Measurements from ENCODE around the gene SLC35F3.

The SLC35F3 gene

GRCh38 chr1:234309243-234309597 lies 404.7 kb downstream of the SLC35F3 start:
- POLR2A ChIA-PET = no interaction called here
- no peak for DNase-seq (ENCODE audit: low read depth, low spot score)
- CTCF ChIA-PET = interaction anchor here (1.1 to 5.2 kb wide), 13 partner anchors 9 to 784 kb away, joined by 4 to 48 read pairs (median 7); no protein-coding TSS in a partner anchor
- H3K4me3 ChIP-seq (ENCODE audit: low read depth, low read length) = no peak overlapping the region
- TF ChIP-seq CTCF (IDR thresholded peaks at IDR 0.05; ENCODE audit: insufficient read depth, low read length, missing control alignments) = no peak

DNA sequence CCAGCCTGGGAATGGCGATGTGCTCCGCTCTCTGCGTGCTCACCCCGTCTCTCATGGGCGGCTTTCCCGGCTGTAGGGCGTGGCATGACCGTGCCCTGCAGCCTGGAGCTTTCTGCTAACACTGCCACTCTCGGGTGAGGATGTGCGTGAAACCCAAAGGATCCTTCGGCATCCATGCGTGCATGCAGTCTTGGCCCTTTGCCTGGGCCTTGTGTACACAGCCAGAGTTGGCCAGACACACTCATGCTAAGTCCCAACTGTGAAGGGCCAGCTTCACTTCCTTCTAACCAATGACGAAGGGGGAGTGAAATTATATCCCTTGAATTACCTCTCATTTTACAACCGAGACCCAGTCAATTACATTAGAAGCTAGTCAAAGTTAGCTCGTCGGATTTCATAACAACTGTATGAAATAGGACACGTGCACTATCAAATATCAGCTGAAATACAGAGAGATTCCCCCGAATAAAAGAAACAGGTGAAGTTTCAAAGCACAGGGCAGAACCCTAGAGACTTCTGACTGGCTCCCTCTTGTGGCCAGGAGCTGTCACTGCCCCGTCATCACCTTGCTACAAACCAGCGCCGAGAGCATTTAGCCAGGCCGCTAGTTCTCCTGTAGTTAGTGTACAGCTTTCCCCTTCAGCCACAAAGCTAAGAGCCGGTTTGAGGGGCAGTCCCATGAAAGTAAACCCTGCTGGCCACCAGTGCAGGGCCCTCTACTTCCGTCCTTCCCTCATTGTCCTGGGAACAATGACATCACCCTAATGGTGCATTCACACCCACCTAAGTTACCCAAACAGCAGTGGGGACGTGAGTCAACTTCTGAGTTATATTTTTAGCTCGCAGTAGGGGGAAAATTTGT lies 405.4 kb downstream of the SLC35F3 start:
- ChIA-PET POLR2A (no interaction called here), CTCF (interaction anchor here (0.7 to 5.2 kb wide), 24 partner anchors 9 to 870 kb away, joined by 3 to 48 read pairs (median 4); no protein-coding TSS in a partner anchor)
- no peak for DNase-seq (ENCODE audit: low read depth, low spot score)
- TF ChIP-seq CTCF (IDR thresholded peaks at IDR 0.05; ENCODE audit: insufficient read depth, low read length, missing control alignments) = peak; percentile 87
- no peak overlapping the region; the same call in 1 of the 2 replicates for H3K4me3 ChIP-seq (ENCODE audit: low read depth, low read length)

DNA sequence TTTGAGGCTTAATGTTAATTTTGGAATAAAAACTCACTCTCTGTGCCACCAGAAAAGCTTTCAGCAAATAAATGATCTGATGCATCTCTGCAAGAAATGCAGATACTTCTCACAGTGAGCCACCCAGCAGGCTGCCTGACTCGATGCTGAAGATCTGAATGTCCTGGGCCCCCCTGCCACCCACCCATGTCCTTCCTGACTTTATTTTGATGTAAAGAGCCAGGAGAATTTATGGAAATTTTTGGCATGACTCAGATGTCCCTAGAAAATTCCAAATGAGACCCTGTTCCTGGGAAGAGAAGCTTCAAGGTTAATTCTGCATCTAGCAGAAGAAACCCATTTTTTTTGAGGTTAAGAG lies 406.0 kb downstream of the SLC35F3 start:
- no peak overlapping the region for H3K4me3 ChIP-seq (ENCODE audit: low read depth, low read length)
- DNase-seq (ENCODE audit: low read depth, low spot score) = no peak
- ChIA-PET POLR2A (no interaction called here), CTCF (interaction anchor here (0.7 to 5.2 kb wide), 23 partner anchors 8 to 870 kb away, joined by 3 to 48 read pairs (median 5); no protein-coding TSS in a partner anchor)
- no peak for TF ChIP-seq CTCF (IDR thresholded peaks at IDR 0.05; ENCODE audit: insufficient read depth, low read length, missing control alignments)

GRCh38 chr1:234311414-234311813 lies 406.9 kb downstream of the SLC35F3 start:
- no peak overlapping the region for H3K4me3 ChIP-seq (ENCODE audit: low read depth, low read length)
- POLR2A ChIA-PET = no interaction called here
- no peak for TF ChIP-seq CTCF (IDR thresholded peaks at IDR 0.05; ENCODE audit: insufficient read depth, low read length, missing control alignments)
- CTCF ChIA-PET = interaction anchor here (1.1 to 5.2 kb wide), 8 partner anchors 7 to 200 kb away, joined by 4 to 48 read pairs (median 10); no protein-coding TSS in a partner anchor
- DNase-seq (ENCODE audit: low read depth, low spot score) = no peak

DNA sequence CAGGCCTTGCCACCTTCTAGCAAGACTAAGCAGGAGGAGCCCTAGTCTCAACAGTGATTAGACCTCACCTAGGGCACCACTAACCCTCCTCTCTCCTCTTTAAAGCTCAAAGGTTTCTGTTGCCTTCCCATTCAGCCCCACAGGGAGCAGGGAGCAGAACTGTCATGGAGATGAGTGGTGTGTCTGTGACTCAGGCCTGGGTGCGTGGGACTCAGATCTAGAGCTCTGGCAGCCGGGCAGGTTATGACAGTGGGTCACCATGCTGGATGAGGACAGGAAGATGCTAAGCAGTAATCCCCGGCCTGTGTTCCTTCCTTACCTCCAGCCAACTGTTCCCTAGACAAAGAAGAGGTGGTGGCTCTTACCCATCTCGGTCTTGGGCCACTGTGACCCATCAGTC lies 408.7 kb downstream of the SLC35F3 start:
- no peak for TF ChIP-seq CTCF (IDR thresholded peaks at IDR 0.05; ENCODE audit: insufficient read depth, low read length, missing control alignments)
- no peak for DNase-seq (ENCODE audit: low read depth, low spot score)
- CTCF ChIA-PET = interaction anchor here (0.9 to 4.5 kb wide), 2 partner anchors 14 to 159 kb away, joined by 3 to 36 read pairs; no protein-coding TSS in a partner anchor
- POLR2A ChIA-PET = interaction anchor here (0.6 kb wide), 1 partner anchor 411 kb away, joined by 3 read pairs; no protein-coding TSS in a partner anchor
- H3K4me3 ChIP-seq (ENCODE audit: low read depth, low read length) = no peak overlapping the region

- DNase-seq (ENCODE audit: low read depth, low spot score) = peak; percentile 17
- CTCF ChIA-PET = no interaction called here
- POLR2A ChIA-PET = no interaction called here
- H3K4me3 ChIP-seq (ENCODE audit: low read depth, low read length) = no peak overlapping the region
- no peak for TF ChIP-seq CTCF (IDR thresholded peaks at IDR 0.05; ENCODE audit: insufficient read depth, low read length, missing control alignments)
Measured at GRCh38 chr1:234315091-234315541, 410.6 kb downstream of the SLC35F3 start.
